HG03108 (cell line): Measurements from ENCODE around the gene RRAGC.
A peak's percentile ranks its signal among the peaks of the same experiment; 100 is the strongest.

Experiments
- ATAC-seq: cut with Tn5 transposase; IDR thresholded peaks from one replicate; pipeline ENCODE4 v1.9.1; 2021; ENCODE audit warnings: moderate library complexity; ENCODE audit not compliant: unreplicated experiment

The RRAGC gene

GRCh38 chr1:38859561-38860453 lies at the start of gene RRAGC:
RRAGC (minus strand) TSS chr1:38859772; CDS start chr1:38859646, 126 bp downstream.
- peak; percentile 94 for ATAC-seq

- no peak for ATAC-seq
Observed at GRCh38 chr1:38908821-38909220, 49.2 kb upstream of the RRAGC start.

GRCh38 chr1:38905985-38906384 lies 46.4 kb upstream of the RRAGC start:
- ATAC-seq: no peak

GRCh38 chr1:38899560-38899959 lies 40.0 kb upstream of the RRAGC start:
- ATAC-seq: no peak

GRCh38 chr1:38898653-38899230 lies 39.2 kb upstream of the RRAGC start:
- no peak for ATAC-seq

- no peak for ATAC-seq
Observed at GRCh38 chr1:38896169-38896568, 36.6 kb upstream of the RRAGC start.

GRCh38 chr1:38892976-38893375 lies 33.4 kb upstream of the RRAGC start:
- ATAC-seq: no peak

GRCh38 chr1:38891753-38892152 lies 32.2 kb upstream of the RRAGC start:
- ATAC-seq: no peak

GRCh38 chr1:38889589-38889988 lies 30.0 kb upstream of the RRAGC start:
- no peak for ATAC-seq

GRCh38 chr1:38888423-38889333 lies 29.1 kb upstream of the RRAGC start:
- no peak for ATAC-seq

- no peak for ATAC-seq
Observed at GRCh38 chr1:38885092-38885491, 25.5 kb upstream of the RRAGC start.

- no peak for ATAC-seq
Observed at GRCh38 chr1:38881487-38881886, 21.9 kb upstream of the RRAGC start, which contains the start of gene GJA9. GJA9 (minus strand) TSS chr1:38881587; CDS start chr1:38876098, 5,489 bp downstream.

- no peak for ATAC-seq
Observed at GRCh38 chr1:38875811-38876210, 16.2 kb upstream of the RRAGC start.

- peak; percentile 94 for ATAC-seq
Observed at GRCh38 chr1:38873027-38873969, 13.7 kb upstream of the RRAGC start, which contains the start of gene MYCBP. MYCBP (minus strand) TSS chr1:38873348; CDS start chr1:38873305, 43 bp downstream.

GRCh38 chr1:38872401-38873026 lies 12.9 kb upstream of the RRAGC start:
- ATAC-seq: peak; percentile 24

GRCh38 chr1:38870996-38871395 lies 11.4 kb upstream of the RRAGC start:
- ATAC-seq: no peak

GRCh38 chr1:38867208-38867607 lies 7.6 kb upstream of the RRAGC start:
- ATAC-seq: no peak

GRCh38 chr1:38865112-38865715 lies 5.6 kb upstream of the RRAGC start:
- ATAC-seq: no peak

- ATAC-seq: no peak
Observed at GRCh38 chr1:38860454-38860795, 853 bp upstream of the RRAGC start.
